Small intestine (tissue), 7 donors: ENCODE results near the gene WFDC9. TPM values are rescaled to one million over a fixed set of nuclear protein-coding genes. Genes with fewer than 3 reads are reported as not detected.
"Not testable (repeated sequence)": the region's sequence is repeated elsewhere in the genome, so short reads cannot be mapped to it uniquely, and the experiment has no call there.

Experiments
- DNase-seq, 2 donors: peaks; one replicate each; pipeline versions ENCODE4 v3.0.0 to v3.0.0-alpha.2; 2013
- FAIRE-seq: peaks from 2 replicates; lab custom pipeline; 2012; peaks lifted over from hg19 to GRCh38; lab: Jason Lieb, UNC
- H3K27ac ChIP-seq, 3 donors: one replicate each; pipeline ENCODE4 v1.5.1; 2013; ENCODE audit warnings: low read length in 2 of 3, mild to moderate bottlenecking in 2 of 3, control low read depth in 1 of 3, inconsistent platforms in 1 of 3, low read depth in 1 of 3, moderate library complexity in 1 of 3
- H3K27me3 ChIP-seq, 3 donors: one replicate each; pipeline ENCODE4 v1.6.1; 2013; ENCODE audit warnings: low read length in 3 of 3, inconsistent platforms in 1 of 3; ENCODE audit not compliant: control insufficient read depth in 3 of 3, insufficient read depth in 3 of 3
- H3K36me3 ChIP-seq, 3 donors: one replicate each; pipeline ENCODE4 v1.6.1; 2013; ENCODE audit warnings: low read length in 3 of 3, inconsistent platforms in 1 of 3, low read depth in 1 of 3, mild to moderate bottlenecking in 1 of 3, moderate library complexity in 1 of 3; ENCODE audit not compliant: control insufficient read depth in 3 of 3, insufficient read depth in 2 of 3
- H3K4me1 ChIP-seq, 3 donors: one replicate each; pipeline ENCODE4 v1.6.1; 2013; ENCODE audit warnings: low read length in 2 of 3, inconsistent platforms in 1 of 3, low read depth in 1 of 3, mild to moderate bottlenecking in 1 of 3, moderate library complexity in 1 of 3; ENCODE audit not compliant: control insufficient read depth in 3 of 3, insufficient read depth in 2 of 3
- H3K4me3 ChIP-seq, 3 donors: one replicate each; pipeline ENCODE4 v1.5.1; 2013; ENCODE audit warnings: low read length in 3 of 3, control low read depth in 1 of 3, inconsistent platforms in 1 of 3, low read depth in 1 of 3, mild to moderate bottlenecking in 1 of 3, moderate library complexity in 1 of 3
- H3K9me3 ChIP-seq, 2 donors: one replicate each; pipeline ENCODE4 v1.6.1; 2013; ENCODE audit warnings: low read depth in 1 of 2, low read length in 1 of 2; ENCODE audit not compliant: control insufficient read depth in 2 of 2, insufficient read depth in 1 of 2
- WGBS, 3 donors: extraction: QIAGEN DNeasy Blood & Tissue Kit; methylation state at CpG; one replicate each; pipeline ENCODE4 v1.1.7; 2013; 5-methylcytosine and 5-hydroxymethylcytosine counted together
- polyA plus RNA-seq, 4 donors: library from polyadenylated mRNA; stranded (reverse) in 3 of 4; unstranded in 1 of 4; fragments of 200-250 nt in 3 of 4; fragments of 120-200 nt in 1 of 4; gene quantifications; one replicate each; pipeline versions ENCODE4 v1.2.1 to v1.2.3, GENCODE V29; 2013
- donor health status: healthy with polysubstance abuse.
- donor health status: control.
- donor health status: control.
- donor health status: Bipolar disorder and iron deficiency.
- donor health status: healthy.

The WFDC9 gene
- polyA plus RNA-seq, 4 donors = not detected

GRCh38 chr20:45585986-45586385, 45.1 kb downstream of the WFDC9 start:
- 78 to 92% (median 84%) methylated on average over 5 of the region's 5 CpGs for WGBS, 3 donors
- FAIRE-seq = not testable (repeated sequence)

GRCh38 chr20:45584294-45584693, 46.8 kb downstream of the WFDC9 start:
- H3K9me3 ChIP-seq, H3K27ac ChIP-seq, H3K4me3 ChIP-seq, FAIRE-seq, H3K27me3 ChIP-seq, DNase-seq, H3K36me3 ChIP-seq, H3K4me1 ChIP-seq: not testable (repeated sequence)
- WGBS, 3 donors = 91 to 92% (median 91%) methylated on average over 5 of the region's 5 CpGs

More at GRCh38 chr20:45585986-45586385, 45.1 kb downstream of the WFDC9 start:
- H3K36me3 ChIP-seq, DNase-seq, H3K9me3 ChIP-seq, H3K4me3 ChIP-seq, H3K27me3 ChIP-seq, H3K4me1 ChIP-seq, H3K27ac ChIP-seq: not testable (repeated sequence)

- DNase-seq (no peak), FAIRE-seq (no peak)
- H3K27ac ChIP-seq = no peak overlapping the region
- no peaks in the 10 kb centered on the region for H3K36me3 ChIP-seq
- H3K4me3 ChIP-seq = no peak overlapping the region
- peaks cover 0 to 5% (median 0%) of the 10 kb centered on the region in 3 donors for H3K27me3 ChIP-seq
- no peaks in the 10 kb centered on the region for H3K4me1 ChIP-seq
- H3K9me3 ChIP-seq = no peaks in the 10 kb centered on the region
- 80 to 88% (median 88%) methylated on average over 3 of the region's 3 CpGs for WGBS, 3 donors
These were observed 47.6 kb downstream of the WFDC9 start for GRCh38 chr20:45583502-45583901.

GRCh38 chr20:45581702-45582101, 49.4 kb downstream of the WFDC9 start:
- DNase-seq = no peak
- Histone ChIP-seq H3K27ac (no peak overlapping the region), H3K36me3 (no peaks in the 10 kb centered on the region), H3K9me3 (no peaks in the 10 kb centered on the region), H3K4me1 (no peaks in the 10 kb centered on the region), H3K27me3 (peaks cover 0 to 5% (median 0%) of the 10 kb centered on the region in 3 donors), H3K4me3 (no peak overlapping the region)
- no peak for FAIRE-seq

GRCh38 chr20:45579184-45579583, 51.9 kb downstream of the WFDC9 start, which contains the start of gene WFDC8:
TSS of gene WFDC8 (minus strand) at chr20:45579284. CDS start at chr20:45579247, 37 bp downstream.
- H3K27me3 ChIP-seq = peaks cover 0 to 5% (median 0%) of the 10 kb centered on the region in 3 donors
- no peaks in the 10 kb centered on the region for H3K4me1 ChIP-seq
- no peak for FAIRE-seq
- H3K36me3 ChIP-seq = no peaks in the 10 kb centered on the region
- no peaks in the 10 kb centered on the region for H3K9me3 ChIP-seq
- DNase-seq = no peak
- H3K27ac ChIP-seq = no peak within 1 kb of the TSS
- H3K4me3 ChIP-seq = no peak within 1 kb of the TSS
- 70 to 80% (median 75%) methylated on average over 4 of the region's 4 CpGs for WGBS, 3 donors

GRCh38 chr20:45578231-45578630, 52.9 kb downstream of the WFDC9 start:
- no peak overlapping the region for H3K4me3 ChIP-seq
- H3K36me3 ChIP-seq = no peaks in the 10 kb centered on the region
- WGBS, 3 donors = 18 to 58% (median 23%) methylated on average over 1 of the region's 1 CpG
- peaks cover 0 to 3% (median 0%) of the 10 kb centered on the region in 3 donors for H3K27me3 ChIP-seq
- no peak for FAIRE-seq
- DNase-seq = peak; percentile 3 to 4
- no peaks in the 10 kb centered on the region for H3K4me1 ChIP-seq
- no peak overlapping the region for H3K27ac ChIP-seq
- H3K9me3 ChIP-seq = no peaks in the 10 kb centered on the region

- no peaks in the 10 kb centered on the region for H3K9me3 ChIP-seq
- no peaks in the 10 kb centered on the region for H3K36me3 ChIP-seq
- H3K4me1 ChIP-seq = no peaks in the 10 kb centered on the region
- peak in 1 of 2 donors; percentile 3 for DNase-seq
- H3K27me3 ChIP-seq = no peaks in the 10 kb centered on the region
- no peak overlapping the region for H3K27ac ChIP-seq
- H3K4me3 ChIP-seq = no peak overlapping the region
- no peak for FAIRE-seq
- 50 to 87% (median 64%) methylated on average over 2 of the region's 2 CpGs for WGBS, 3 donors
These were observed 54.1 kb downstream of the WFDC9 start for GRCh38 chr20:45576995-45577394.

- no peak for DNase-seq
- Histone ChIP-seq H3K9me3 (no peaks in the 10 kb centered on the region), H3K36me3 (no peaks in the 10 kb centered on the region), H3K27ac (no peak overlapping the region), H3K27me3 (no peaks in the 10 kb centered on the region), H3K4me1 (no peaks in the 10 kb centered on the region), H3K4me3 (no peak overlapping the region)
- FAIRE-seq = no peak
- 87 to 88% (median 87%) methylated on average over 3 of the region's 3 CpGs for WGBS, 3 donors
These were observed 55.2 kb downstream of the WFDC9 start for GRCh38 chr20:45575931-45576330.

GRCh38 chr20:45569650-45570049, 61.4 kb downstream of the WFDC9 start:
- H3K9me3 ChIP-seq, H3K27ac ChIP-seq, DNase-seq, H3K27me3 ChIP-seq, FAIRE-seq, H3K4me1 ChIP-seq, H3K4me3 ChIP-seq, H3K36me3 ChIP-seq: not testable (repeated sequence)
- 75 to 90% (median 89%) methylated on average over 1 of the region's 1 CpG for WGBS, 3 donors
